ENCODE data around the gene TICAM2. TPM values are rescaled to one million over a fixed set of nuclear protein-coding genes. Genes with fewer than 3 reads are reported as not detected.

TICAM2 gene
- total RNA-seq, 1 experiment from 2014 or later, result 1.0 TPM

- TF ChIP-seq ZNF281 (CRISPR knock-in tag; IDR thresholded peaks at IDR 0.05) (no peak), TCF7 (CRISPR knock-in tag; IDR thresholded peaks at IDR 0.05; ENCODE audit: low read depth) (no peak), ZNF416 (CRISPR knock-in tag; IDR thresholded peaks at IDR 0.05) (no peak), TP53 (CRISPR knock-in tag; IDR thresholded peaks at IDR 0.05) (no peak), NFATC4 (CRISPR knock-in tag; IDR thresholded peaks at IDR 0.05) (no peak), ZNF532 (CRISPR knock-in tag; IDR thresholded peaks at IDR 0.05; ENCODE audit: borderline replicate concordance) (no peak)
These were observed 14.2 kb upstream of the TICAM2 start (continued) for GRCh38 chr5:115616472-115616871.

- H3K4me1 Mint-ChIP-seq, result peaks cover 15% of the 10 kb centered on the region
- DNase-seq (ENCODE audit: low spot score) (no peak), ATAC-seq (no peak)
- no peaks in the 10 kb centered on the region for H3K9me3 Mint-ChIP-seq
- CTCF ChIA-PET, result no interaction called here
- no peak overlapping the region for H3K27ac Mint-ChIP-seq
- no peak overlapping the region for H3K4me3 Mint-ChIP-seq
- H3K36me3 Mint-ChIP-seq, result peaks cover 21% of the 10 kb centered on the region
- TF ChIP-seq ZNF281 (CRISPR knock-in tag; IDR thresholded peaks at IDR 0.05), result no peak
- TF ChIP-seq PREB (CRISPR knock-in tag; IDR thresholded peaks at IDR 0.05; ENCODE audit: borderline replicate concordance), result no peak
- TF ChIP-seq NR1H2 (CRISPR knock-in tag; IDR thresholded peaks at IDR 0.05), result no peak
- TF ChIP-seq GRHL2 (CRISPR knock-in tag; IDR thresholded peaks at IDR 0.05; ENCODE audit: insufficient replicate concordance, severe bottlenecking), result no peak
- no peak for TF ChIP-seq E2F5 (CRISPR knock-in tag; IDR thresholded peaks at IDR 0.05)
- no peak for TF ChIP-seq IRF1 (CRISPR knock-in tag; IDR thresholded peaks at IDR 0.05)
- TF ChIP-seq RORB (CRISPR knock-in tag; IDR thresholded peaks at IDR 0.05), result no peak
- no peak for TF ChIP-seq TEAD4 (CRISPR knock-in tag; IDR thresholded peaks at IDR 0.05)
- no peak for TF ChIP-seq FOXP1 (CRISPR knock-in tag; IDR thresholded peaks at IDR 0.05; ENCODE audit: borderline replicate concordance)
- H3K27me3 Mint-ChIP-seq (ENCODE audit: low read depth), result no peaks in the 10 kb centered on the region
- POLR2A ChIA-PET, result interaction anchor here (0.7 kb wide), 1 partner anchor 11 kb away, joined by 4 read pairs; no protein-coding TSS in a partner anchor
These were observed 9.6 kb upstream of the TICAM2 start for GRCh38 chr5:115611873-115612272.
